IPS-NIHi11 (cell line): Measurements from ENCODE around the gene SIX3.

Source experiments
- DNase-seq: peaks from one replicate; pipeline ENCODE4 v3.0.0; 2012; ENCODE audit warnings: mixed read lengths, low spot score

SIX3 gene

DNA sequence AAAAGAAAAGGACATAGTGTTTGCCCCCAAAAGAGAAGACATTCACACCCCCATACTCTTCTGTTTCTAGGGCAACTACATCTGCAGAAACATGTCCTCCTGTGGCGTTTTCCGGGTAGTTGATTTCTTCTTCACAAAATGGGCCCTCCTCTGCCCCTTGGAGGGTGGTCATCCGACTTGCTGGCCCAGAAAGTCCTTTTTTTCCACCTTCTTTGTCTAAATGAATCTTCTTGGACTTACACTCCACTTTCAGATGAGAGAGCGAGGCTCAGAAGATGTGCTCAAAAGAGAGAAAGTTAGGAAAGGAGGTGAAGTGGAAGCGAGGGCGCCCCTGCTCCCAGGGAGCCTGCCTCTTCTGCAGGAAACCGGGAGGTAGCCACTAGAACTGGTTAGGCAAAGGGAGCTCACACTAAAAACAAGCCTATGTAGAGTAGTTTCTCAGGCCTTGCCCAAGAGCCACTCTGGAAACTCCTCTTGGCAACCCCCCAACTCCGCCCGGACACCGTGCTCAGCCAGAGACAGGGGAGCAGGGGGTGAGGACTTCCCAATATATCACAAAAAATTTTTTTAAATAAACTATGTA, 10.2 kb upstream of the SIX3 start:
- DNase-seq: no peak

- DNase-seq: no peak
Observed at GRCh38 chr2:44932079-44932478, 9.4 kb upstream of the SIX3 start.

DNA sequence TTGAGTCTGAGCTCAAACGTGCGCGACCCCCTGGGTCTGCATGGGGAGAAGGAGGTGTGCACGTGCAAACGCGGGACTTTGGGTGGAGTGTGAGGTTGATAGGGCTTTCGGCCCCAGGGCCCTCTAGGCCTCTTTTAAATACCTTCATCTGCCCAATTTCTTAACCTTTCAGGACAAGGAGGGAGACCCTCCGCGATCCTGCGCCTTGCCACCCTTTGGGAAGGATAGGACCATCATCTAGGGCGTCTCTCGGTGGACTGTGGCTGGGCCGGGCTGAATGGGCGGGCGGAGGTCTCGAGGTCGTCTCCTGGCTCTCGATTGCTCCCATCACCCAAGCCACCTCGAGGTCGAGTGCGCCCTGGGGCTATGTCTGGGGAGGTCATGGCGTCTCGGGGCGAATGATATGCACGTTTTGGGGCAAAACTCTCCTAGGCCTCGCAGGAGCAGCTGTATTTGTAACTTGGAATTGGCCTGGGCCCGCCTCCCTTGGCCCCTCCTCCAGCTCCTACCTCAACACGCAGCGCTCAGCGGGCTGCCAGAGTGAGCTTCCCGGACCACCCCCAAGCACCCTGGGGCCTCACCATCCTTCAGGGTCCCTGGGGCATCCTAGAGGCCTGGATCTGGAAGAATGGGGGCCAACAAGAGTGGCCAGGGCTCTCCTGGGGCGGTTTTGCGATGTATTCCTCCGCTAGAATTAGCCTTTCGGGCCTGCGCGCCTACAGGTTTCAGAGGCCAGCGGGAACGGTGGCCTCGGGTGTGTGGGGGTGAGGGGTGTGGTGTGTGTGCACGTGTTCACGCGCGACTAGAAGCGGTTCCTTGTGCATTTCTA, 8.7 kb upstream of the SIX3 start:
- no peak for DNase-seq

DNA sequence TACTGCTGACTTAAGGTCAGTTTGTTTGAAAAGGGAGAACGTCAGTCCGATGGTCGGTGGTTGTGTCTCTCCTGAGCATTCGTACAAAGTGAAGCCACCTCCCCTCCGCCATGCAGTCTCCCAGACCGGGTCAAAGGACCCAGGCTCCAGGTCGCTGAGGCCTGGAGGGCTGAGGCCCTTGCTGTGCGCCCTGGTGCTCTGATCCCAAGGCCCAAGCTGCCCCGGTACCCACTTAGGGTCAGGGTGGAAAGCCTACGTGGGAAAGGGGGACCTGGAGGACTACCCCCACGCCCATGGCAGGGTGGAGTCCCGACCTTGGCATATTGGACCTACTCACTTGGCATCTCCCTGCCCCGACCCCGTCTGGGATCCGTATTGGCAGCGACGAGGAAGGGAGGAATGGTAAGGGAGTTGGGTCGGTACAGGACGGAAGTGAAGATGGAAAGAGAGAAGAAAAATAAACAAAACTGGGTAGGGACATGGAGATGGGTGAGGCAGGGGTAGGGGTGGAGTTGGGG, 8.0 kb upstream of the SIX3 start:
- DNase-seq: no peak

- DNase-seq: no peak
Observed at GRCh38 chr2:44934038-44934982, 7.2 kb upstream of the SIX3 start.

DNA sequence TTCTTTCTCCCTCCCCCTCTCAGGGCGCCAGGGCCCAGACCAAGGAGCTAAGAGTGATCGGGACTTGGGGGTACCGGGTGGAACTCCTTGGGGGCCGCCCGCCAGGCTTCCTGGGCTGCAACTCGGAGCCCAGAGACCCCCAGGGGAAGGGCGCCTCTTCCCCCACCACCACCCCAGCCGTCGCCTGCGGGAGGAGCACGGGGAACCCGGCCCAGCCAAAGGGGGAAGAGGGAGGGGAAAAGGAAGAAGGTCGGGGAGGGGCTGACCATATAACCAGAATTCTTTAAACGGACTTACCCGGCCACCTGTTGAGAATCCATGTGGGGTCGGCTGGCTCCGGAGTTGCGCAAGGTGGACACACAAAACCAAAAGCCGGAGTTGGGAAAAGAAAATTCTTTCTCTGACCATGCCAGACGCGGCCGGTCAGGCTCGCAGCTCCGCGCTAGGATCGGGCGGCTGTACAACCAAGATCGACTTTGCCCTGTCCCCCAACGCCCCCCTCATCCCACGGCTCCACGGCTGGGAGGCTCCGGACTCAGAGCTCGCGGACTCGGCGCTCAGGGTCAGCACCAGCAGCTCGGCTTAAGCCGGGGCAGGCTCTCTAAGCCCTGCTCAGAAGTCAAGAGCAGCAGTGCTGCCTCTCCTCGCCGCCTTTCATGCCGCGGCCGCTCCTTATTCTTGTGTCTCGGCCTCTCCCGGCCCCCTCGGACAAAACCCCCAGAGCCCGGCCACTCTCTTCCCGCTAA, 6.3 kb upstream of the SIX3 start:
- no peak for DNase-seq

DNA sequence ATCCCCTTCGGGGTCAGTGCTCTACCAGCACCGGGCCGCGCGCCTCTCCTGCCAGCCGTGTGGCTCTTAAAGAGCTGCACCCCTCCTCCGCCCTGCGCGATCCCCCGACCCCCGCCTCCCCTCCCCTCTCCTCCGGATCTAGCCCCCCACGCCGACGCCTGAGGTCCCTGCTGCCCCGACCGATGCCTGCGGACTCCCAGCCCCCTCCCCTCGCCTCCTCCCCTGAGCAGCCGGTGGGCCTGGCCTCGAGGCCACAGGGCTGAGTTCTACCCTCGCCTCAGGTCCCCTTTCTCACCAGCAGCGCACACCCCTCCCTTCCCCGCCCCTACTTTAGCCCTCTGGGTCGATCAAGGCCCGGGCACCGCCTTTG, 5.8 kb upstream of the SIX3 start:
- no peak for DNase-seq

DNA sequence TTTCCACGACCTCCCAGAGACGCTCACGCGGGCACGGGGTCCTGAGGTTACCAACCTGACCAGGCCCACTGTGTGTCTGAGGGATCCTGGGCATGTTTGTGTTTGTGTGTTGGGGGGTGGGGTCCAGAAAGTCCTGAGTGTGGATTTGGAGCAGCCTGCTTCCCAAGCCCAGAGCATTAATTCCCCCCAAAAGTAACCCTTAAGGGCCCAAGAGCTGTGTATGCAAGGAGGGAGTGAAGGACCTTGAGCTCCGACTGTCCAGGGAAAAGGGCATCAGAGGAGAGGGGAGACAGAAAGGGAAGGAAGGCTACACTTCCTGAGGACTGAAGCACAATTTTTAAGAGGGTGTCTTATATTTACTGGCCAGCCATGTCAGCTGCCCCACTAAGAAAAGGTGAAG, 5.2 kb upstream of the SIX3 start:
- no peak for DNase-seq

DNA sequence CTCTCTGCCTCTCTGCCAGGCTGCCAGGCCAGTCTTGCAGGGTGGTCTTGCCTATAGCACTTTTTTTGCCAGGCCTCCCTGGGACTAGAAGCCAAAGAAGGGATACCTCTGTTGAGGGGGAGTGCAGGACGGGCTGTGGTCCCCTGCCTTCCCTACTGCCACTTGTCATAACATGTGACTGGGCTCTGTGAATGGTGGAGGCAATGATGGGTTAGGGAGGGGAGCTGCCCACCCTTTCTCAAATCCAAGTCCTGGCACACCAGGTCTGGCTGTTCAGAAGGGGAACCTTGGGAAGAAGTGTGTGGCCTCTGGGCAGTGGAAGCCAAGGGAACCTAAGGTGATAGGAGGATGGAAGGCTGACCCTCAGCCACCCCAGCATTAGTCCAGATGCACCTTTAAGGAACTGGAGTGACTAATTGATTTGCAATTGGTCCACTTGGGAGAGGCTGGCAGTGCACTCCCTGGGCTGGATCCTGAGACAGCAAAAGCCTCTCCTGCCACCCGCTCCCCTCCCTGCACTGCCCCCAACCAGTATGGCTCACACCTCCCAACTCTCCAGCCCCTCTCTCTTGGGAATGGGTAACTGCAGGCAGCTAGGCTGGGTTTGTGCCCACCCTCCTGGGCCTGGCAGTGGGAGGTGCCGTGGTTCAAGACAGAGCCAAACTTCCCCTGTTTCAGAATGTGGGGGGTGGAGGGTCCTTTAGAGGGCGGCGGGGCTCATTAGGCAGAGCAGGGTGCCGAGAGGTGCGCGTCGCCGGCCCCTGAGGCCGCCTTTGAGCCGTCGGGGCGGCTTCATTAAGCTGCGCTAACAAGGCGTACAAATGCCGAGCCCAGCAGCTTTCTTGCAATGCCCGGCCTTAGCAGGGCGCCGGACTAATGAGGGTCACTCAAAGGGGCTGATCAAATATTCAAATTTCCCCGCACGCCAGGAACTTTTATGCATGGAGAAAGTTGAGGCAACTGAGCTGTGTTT, 4.5 kb upstream of the SIX3 start:
- DNase-seq: no peak

GRCh38 chr2:44937688-44938240, 3.7 kb upstream of the SIX3 start:
- DNase-seq: no peak

- no peak for DNase-seq
Observed at GRCh38 chr2:44938287-44939105, 3.0 kb upstream of the SIX3 start.

DNA sequence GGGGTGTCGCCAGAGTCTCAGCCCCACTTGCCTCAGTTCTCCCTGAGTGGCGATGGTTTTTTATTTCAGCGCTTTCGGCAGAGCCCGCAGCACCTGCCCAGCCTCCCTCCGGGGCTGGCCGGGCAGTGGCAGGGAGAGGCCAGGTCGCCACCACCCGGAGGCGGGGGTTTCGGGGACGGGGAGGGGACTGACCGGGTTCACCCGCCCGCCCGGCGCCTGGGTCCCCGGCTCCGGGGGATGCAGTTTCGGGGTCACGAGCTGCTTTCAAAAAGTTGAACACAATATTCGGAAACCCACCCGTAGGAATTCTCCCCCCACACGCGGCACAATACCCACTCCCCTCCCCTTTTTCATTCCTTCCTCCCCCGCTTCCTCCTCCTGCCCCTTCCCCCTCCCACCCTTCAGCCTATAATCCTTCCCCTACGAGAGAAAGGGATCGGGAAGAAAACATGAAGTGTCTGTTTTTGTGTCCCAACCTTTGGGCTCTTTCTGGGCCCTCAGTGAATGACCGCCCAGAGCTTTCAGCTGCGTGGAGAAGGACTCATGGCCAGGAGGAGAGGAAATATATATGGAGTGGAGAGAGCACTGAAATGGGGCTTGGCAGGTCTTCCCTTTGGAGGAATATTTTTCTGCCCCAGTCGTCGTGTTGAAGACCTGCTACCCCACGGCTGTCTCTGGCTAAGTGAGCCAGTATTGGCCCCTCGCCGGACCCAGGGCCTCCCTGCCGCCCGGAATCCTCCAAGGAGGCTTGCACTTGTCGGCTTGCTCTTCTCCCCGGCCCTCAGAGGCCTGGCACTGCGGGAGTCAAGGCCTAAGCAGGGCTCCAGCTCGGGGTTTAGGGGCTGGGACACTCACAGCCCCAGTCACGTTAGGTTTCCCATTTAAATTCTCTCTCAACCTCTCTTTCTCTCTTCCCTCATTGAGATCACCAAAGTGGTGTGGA, 2.1 kb upstream of the SIX3 start:
- DNase-seq: no peak

GRCh38 chr2:44940049-44940494, 1.4 kb upstream of the SIX3 start:
- no peak for DNase-seq

DNA sequence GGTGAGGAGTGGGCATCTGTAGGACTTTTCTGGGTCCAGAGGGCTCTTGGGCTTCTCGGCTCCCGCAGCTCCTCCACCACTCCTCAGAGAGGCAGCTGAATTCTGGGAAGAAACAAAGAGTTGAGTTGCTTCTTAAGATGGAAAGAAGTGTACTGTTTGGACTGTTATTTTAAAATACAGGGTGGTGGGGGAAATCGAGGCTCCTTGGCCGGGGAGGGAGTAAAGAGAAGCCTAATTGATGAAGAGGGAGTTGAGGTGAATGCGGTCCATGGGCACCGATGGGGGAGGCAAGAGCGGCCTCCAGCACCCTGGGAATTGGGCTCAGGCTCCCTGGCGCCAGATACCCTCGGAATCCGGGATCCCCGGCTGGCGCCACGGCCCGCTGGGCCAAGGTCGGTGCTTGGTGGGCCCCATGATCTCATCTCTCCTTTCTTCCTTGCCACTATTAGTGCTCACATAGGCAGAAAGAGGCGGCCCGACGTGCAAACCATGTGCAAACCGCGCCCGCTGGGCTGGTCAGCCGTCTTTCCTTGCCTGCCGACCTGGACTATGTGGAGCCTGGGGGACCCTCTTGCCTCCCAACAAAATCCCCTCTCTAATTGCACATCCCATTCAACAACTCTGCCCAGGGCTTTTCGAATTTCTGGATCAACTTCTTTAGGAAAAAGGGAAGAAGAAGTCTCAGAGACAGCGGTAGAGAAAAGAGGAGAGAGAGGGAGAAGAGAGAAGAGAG, 604 bp upstream of the SIX3 start:
- DNase-seq: no peak

GRCh38 chr2:44942304-44943030, 965 bp downstream of the SIX3 start:
- no peak for DNase-seq

GRCh38 chr2:44943031-44943692, 1.7 kb downstream of the SIX3 start:
- DNase-seq: no peak
